ENCODE results near the gene EXOSC5.
"Not testable (repeated sequence)": the region's sequence is repeated elsewhere in the genome, so short reads cannot be mapped to it uniquely, and the experiment has no call there.

The EXOSC5 gene

DNA sequence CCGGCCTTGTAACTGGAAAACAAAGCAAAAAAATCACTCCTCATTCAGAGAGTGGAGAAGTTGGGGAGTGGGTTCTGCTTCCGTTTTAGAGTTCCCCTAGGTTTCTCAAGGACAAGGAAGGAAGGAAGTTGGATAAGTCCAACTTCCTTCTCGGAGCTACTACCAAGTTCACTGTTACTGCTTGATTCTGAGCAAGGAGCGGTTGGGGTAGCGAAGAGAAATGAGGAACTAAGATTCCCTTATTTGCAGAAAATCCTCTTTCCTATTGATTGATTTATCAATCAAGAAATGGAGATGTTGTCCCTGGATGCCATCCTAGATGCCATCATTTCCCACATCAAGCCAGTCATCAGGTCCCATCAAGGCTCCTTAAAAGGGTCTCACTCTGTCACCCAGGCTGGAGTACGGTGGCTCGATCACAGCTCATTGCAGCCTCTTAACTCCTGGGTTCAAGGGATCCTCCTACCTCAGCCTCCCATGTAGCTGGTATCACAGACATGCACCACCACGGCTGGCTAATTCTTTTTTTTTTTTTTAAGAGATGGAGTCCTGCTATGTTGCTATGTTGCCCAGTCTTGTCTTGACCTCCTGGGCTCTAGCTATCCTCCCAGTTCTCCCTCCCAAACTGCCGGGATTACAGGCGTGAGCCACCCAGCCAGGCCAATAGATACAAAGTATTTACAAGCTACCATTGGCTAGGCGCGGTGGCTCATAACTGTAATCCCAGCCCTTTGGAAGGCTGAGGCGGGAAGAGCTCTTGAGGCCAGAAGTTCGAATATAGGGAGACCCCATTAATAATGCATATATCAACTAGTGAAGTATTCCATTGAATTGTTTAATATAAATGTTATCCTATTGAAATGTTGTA lies 32.4 kb downstream of the EXOSC5 start:
- DNase-seq, result no peak

GRCh38 chr19:41363753-41364523 lies 33.2 kb downstream of the EXOSC5 start, which contains the start of gene B9D2:
Gene B9D2, minus strand, starts transcription at chr19:41364149. Its CDS starts 630 bp downstream, at chr19:41363519.
- DNase-seq, result peak; percentile 97

GRCh38 chr19:41363371-41363752 lies 33.8 kb downstream of the EXOSC5 start:
- no peak for DNase-seq

- no peak for DNase-seq
These were observed 34.9 kb downstream of the EXOSC5 start for GRCh38 chr19:41362143-41362847.

DNA sequence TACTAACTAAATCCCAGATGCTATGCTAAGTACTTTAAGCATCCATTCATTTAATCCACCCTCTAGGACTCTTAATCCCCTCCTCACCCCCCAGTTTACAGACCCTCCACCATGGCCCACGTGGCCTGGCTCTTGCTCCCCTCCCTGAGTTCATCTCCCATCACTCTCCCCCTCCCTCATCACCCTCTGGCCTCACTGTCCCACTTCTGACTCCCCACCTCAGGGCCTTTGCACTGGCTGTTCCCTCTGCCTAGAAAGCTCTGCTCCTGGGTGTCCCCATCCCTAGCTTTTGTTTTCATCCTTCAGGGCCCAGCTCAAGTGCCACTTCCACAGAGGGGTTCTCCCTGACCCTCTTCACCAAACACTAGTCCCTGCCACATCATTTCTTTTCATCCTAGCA lies 37.4 kb downstream of the EXOSC5 start:
- DNase-seq, result no peak

DNA sequence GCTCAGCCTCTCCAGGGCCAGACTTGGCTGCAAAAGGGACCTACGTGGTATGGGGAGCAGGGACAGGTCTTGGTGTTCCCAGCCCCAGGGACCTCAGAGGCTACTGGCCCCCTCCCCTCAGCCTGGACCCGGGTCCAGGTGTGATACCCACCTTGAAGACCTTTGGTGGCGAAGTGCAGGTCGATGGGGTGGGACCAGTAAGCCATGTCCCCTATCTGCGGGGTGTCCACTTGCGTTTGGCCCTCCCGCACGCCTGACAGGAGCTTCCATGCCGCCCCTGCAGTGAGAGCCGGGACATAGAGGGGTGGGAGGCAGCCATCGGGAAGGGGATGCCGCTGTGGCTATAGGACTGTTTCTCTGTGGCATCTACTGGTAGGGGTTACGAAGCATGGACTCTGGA lies 39.4 kb downstream of the EXOSC5 start:
- DNase-seq, result no peak

DNA sequence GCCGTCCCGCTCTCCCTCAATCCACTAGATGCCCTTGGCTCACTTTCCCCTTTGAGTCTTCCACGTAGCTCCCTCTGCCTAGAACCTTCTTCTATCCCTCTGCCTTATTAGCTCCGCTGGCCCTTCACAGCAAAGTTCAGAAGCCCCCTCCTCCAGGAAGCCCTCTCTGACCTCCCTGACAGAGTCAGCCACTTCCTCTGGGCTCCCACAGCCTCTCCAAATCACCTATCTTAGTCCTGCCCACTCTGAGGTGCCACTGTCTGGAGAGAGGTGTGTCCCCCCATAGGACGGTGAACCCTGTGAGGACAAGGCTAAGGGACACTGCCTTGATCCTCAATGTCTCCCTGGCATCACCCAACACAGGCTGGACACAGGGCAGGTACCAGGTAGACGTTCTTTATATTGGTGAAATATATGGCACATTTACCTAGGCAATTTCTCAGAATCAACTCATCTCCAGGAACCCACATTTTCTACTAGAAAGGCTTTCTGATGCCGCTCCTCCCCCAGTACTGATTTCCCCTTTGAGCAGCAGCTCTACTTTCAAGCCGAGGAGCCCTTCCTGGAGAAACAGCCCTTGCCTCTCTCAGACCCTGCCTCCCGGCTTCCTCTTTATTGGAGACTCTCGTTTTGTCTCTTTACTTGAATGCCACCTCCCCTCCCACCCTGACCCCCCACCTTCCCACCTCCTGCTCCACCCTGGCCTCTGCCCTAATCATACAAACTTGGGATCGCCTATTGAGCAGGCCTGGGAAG lies 40.0 kb downstream of the EXOSC5 start:
- DNase-seq, result no peak

DNA sequence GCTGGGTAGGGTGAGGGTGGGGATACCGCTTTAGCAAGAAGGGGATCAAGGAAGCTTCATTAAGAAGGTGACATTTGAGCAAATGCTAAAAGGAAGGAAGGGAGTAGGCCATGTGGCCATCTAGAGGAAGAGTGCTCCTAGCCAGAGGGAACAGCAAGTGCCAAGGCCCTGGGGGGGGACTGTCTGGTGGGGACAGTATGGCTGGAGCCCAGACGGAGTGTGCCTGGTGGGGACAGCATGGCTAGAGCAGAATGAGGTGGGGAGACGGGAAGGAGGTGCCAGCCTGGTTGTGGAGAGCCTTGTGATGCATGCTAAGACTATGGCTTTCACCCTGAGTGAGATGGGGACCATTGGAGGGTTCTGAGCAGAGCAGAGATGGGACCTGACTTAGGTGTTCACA lies 41.4 kb downstream of the EXOSC5 start:
- DNase-seq, result no peak

DNA sequence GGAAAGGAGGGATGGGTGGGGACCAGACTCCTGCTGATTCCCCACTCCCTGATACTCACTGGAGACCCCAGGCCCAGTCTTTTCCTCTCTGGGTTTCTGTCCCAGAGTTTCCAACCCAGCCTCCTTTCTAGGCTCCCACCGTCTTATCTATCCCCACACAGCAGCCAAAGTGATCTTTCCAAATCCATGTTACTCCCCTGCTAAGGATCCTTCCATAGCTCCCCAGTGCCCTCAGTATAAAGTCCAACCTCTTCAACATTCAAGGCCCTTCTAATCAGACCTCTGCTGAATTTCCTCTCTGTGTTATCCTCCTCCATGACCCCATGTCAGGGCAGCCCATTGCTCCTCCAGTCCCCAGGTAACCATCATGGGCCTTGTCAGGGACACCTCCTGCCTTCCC lies 42.1 kb downstream of the EXOSC5 start:
- no peak for DNase-seq

- DNase-seq, result no peak
These were observed 42.7 kb downstream of the EXOSC5 start for GRCh38 chr19:41354343-41354953.

DNA sequence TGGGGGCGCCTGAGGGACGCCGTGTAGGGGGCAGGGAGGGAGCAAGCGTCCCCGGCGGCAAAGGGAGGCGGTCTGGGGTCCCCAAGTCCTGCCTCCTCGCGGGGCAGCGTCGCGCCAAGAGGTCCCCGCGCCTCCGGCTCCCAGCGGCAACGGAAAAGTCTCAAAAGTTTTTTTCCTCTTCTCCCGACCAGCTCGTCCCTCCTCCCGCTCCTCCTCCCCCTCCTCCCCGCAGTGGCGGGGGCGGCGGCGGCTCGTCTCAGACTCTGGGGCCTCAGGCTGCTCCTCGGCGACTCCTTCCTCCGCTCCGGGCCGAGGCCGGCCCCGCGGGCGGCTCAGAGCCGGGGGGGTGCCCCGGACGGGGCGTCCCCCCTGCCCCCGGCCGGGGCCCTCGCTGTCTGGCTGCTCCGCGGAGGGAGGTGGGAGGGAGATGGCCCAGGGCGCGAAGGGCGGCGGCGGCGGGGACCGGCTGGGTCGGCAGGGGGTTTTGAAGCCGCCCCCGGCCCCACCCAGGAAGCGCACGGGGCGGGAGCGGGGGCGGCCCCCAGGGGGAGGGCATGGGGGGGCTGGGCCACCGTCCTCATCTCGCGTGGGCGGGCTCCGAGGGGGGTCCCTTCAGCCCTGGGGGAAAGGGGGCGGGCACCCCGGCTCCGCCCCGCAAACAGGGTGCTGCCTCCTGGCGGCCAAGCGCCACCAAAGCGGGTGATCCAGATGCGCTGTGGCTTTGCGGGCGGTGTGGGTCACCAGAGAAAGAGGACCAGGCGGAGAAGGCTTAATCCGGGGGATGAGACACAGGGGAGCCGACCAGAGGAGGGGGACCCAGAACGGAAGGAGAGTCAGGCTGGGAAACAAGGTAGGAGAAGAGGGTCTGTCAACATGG lies 43.5 kb downstream of the EXOSC5 start, which contains the start of gene TGFB1:
Gene TGFB1, minus strand, starts transcription at position 457 of the 877 bp plus-strand sequence. CDS start 878 bp downstream, outside the sequence.
- no peak for DNase-seq

DNA sequence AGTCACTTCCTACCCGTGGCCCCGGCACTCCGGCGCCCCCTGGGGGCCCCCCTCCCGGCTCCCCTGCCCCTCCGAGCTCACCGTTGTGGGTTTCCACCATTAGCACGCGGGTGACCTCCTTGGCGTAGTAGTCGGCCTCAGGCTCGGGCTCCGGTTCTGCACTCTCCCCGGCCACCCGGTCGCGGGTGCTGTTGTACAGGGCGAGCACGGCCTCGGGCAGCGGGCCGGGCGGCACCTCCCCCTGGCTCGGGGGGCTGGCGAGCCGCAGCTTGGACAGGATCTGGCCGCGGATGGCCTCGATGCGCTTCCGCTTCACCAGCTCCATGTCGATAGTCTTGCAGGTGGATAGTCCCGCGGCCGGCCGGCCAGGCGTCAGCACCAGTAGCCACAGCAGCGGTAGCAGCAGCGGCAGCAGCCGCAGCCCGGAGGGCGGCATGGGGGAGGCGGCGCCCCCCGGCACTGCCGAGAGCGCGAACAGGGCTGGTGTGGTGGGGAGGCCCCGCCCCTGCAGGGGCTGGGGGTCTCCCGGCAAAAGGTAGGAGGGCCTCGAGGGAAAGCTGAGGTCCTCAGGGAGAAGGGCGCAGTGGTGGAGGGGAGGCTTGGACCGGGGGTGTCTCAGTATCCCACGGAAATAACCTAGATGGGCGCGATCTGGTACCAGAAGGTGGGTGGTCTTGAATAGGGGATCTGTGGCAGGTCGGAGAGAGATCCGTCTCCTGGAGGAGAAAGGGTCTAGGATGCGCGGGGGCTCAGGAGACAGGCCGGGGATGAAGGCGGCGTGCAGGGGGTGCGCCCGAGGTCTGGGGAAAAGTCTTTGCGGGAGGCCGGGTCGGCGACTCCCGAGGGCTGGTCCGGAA lies 44.3 kb downstream of the EXOSC5 start:
- no peak for DNase-seq

- DNase-seq, result no peak
These were observed 44.9 kb downstream of the EXOSC5 start for GRCh38 chr19:41352279-41352608.

DNA sequence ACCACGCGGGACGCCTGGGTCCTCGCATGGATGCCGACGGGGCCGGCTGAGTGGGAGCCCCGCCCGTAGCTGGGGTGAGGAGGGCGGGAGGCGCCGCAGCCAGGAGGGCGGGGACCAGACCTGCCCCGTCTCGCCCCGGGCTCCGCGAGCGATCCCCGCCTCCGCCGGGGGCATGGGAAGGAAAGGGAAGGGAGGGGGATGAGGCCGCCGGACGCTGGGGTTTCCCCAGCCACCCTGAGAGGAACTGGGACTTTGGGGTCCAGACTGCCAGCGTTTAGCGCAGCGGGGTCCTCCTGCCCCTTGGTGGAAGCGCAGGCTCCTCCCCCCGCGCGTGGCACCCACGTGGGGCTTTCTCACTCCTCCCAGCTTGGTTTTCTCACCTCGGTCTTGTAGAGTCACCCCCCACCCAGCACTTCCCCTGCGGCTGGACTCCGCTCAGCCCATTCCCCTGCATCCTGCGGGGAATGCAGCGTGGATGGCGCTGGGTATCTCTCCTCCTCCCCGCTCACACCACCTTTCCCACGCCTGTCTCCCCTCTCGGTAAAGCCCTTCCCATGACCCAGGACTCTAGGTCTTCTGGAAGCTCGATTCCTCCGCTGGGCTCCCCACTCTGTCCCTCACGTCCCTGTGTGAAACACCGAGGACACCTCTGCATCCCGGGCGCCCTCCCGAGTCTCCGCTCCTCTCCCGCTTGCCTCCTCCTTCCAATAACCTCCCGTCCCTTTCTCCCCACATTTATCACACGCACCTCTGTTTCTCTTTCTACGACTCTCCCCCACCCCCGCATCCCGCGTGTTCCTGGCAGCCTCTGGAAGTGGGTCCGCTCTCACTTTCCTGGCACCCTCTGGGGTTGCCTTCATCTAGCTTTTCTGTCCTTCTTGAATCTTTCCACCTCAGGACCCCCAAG lies 45.6 kb downstream of the EXOSC5 start:
- no peak for DNase-seq

GRCh38 chr19:41350735-41351338 lies 46.3 kb downstream of the EXOSC5 start:
- DNase-seq, result no peak

GRCh38 chr19:41346916-41347315 lies 50.2 kb downstream of the EXOSC5 start:
- DNase-seq, result not testable (repeated sequence)

DNA sequence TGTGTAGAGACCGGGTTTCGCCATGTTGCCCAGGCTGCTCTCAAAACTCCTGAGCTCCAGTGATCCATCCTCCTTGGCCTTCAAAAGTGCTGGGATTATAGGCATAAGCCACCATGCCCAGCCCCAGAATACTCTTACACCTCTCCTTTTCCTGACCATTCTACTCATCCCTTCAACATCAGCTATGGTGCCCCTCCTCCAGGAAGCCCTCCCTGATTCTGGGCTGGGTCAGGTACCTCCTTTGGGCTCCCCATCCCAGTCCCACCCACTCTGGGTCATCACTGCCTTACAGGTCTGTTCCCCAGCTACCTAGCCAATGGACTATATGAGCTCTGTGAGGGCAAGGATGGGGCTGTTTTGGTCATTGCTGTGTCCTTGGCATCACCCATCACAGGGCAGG lies 53.0 kb downstream of the EXOSC5 start:
- no peak for DNase-seq

DNA sequence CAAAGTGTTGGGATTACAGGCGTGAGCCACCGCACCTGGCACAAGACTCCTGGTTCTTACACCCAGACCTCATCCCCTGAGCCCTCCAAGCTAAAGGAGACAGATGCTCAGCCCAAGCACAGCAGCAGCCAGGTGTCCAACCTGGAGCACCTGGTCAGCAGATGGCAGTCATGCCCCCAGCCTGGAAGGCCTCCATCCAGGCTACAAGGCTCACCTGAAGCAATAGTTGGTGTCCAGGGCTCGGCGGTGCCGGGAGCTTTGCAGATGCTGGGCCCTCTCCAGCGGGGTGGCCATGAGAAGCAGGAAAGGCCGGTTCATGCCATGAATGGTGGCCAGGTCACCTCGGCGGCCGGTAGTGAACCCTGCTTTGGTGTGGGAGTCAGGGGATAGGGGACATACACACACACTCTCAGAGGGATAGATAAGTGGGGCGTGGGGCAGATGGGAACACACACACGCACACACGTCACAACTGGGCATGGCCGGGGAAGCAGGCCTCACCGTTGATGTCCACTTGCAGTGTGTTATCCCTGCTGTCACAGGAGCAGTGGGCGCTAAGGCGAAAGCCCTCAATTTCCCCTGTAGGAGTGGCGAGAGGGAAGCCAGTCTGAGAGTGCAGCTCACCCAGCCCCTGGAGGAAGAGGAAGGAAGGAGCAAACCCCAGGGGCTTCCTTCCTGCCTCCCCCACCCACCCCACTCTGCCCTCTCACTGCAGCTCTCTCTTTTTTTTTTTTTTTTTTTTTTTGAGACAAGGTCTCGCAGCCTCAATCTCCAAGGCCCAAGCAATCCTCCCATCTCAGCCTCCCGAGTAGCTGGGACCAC lies 55.3 kb downstream of the EXOSC5 start:
- DNase-seq, result no peak

Measured in NCI-H446 treated with DMSO at 0.1 percent for 48 hours (cell line).